GM19372 (cell line): ENCODE measurements around the gene PRKX.
"Not testable (repeated sequence)": the region's sequence is repeated elsewhere in the genome, so short reads cannot be mapped to it uniquely, and the experiment has no call there.

Experiments
- ATAC-seq: cut with Tn5 transposase; IDR thresholded peaks from one replicate; pipeline ENCODE4 v1.9.1; 2021; ENCODE audit warnings: mild to moderate bottlenecking, low read depth, moderate library complexity; ENCODE audit not compliant: unreplicated experiment

The PRKX gene

DNA sequence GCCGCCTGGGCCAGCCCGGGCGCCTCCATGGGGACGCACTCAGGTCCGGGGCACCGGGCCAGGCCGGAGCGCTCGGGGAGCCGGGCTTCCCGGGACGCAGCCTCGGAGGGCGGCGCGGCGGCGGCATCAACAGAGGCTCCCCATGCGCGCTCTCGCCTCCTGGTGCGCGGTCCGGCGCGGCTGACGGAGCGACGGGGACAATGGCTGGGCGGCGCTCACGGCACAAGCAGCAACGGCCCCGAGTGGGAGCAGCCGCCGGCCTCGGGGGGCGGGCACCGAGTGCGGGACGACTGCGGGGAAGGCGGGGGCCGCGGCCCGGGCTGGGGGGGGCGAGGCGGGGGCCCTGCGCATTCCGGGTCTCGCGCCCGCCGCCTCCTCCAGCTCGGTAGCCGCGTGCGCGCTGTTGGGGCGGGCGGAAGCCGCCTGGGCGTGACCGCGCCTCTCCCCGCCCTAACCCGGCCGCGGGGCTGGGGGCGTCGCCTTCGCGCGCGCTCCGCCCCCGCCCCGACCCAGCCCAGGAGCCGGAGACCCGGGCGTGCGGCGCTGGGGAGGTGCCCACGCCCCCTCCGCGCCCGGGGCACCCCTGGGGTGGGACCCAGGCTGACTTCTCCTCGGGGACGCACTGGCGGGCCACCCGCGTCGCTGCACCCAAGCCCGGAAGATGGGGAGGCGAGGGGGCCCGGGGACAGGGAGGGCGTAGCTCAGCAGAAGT, at the start of gene PRKX:
Gene PRKX, minus strand, starts transcription at position 425 of the 712 bp plus-strand sequence. Its CDS starts 396 bp downstream, at position 29.
- ATAC-seq, result peak; percentile 64

DNA sequence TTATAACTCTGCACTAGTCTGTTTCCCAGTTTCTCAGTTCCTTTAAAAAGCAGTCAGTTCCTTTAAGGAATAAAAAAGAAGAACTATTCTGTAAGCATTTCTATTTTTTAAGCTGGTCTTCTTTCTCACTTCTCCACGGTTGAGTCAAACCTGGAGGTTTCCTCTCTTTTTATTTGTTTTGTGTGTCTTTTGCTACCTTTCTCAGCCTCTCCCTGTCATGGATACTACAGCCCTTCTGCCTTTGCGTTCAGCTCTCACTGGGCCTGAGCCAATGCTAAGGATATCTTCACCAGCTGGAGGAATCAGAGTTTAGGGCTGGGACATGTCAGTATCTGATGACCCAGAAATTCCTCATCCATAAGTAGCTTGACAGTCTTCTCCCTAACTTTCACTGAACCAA, 49.7 kb upstream of the PRKX start:
- ATAC-seq, result no peak

DNA sequence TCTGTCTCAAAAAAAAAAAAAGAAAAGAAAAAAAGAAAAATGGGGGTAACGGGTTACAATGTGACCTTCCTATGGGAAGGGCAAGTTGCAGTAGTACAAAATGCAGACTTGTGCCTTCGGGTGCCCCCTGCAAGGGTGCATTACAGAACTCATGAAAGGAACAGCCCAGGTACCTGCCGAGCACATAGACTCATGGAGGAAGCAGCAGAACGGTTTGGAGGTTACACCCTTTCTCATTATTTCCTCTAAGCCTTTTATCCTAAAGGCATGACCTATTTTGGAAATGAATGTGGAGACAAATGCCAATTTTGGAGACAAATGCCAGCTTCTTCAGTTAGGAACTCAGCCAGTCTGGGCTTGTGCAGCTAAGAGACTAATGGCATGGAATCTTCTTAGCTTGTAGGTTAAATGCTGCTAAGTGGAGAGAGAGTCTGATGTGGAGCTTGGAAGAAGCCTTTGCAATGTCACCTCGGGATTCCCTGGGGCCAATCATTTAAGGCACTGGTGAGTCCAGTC, 44.1 kb upstream of the PRKX start:
- no peak for ATAC-seq

DNA sequence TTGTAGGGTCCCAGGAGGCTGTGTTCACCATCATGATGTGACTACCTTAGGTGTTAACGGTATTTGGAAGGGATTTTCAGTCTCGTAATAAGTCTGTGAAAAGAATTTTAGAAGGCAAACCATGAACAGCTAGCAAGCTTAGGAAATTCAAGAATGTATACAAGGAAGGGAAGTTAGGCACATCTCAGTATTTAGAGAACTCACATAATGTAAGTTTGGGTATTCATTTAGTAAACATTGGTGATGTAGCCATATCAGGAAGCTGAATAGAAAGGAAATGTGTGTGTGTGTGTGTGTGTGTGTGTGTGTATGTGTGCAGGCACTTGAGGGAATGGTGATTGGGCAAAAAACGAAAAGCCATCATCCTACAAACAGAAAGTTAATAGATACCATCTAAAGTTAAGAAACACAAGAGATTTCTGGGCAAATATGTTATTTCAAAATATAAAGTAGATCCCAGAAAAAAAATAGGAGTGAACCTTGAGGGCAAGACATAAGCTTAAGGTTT, 34.7 kb upstream of the PRKX start:
- no peak for ATAC-seq

DNA sequence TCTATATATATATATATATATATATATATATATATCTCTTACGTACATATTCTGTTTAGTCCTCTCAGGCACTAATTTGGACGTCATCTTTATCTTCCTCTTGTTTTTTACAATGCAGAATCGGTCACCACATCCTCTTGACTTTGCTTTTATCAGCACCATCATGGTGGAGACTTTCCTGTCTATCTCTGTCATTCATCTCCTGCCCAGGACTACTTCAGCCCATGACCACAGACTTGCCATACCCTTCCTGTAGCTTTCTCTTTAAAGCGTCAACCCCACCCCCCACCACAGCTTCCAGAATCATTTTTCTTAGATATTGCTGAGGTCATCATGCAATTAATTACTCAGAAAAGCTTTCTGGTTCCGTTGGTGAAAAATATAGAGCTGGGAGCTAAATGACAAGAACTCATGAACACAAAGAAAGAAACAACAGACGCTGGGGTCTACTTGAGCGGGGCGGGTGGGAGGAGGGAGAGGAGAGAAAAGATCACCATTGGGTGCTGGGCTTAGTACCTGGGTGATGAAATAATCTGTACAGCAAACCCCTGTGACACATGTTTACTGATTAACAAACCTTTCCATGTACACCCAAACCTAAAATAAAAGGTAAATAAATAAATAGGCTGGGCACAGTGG, 30.5 kb upstream of the PRKX start:
- ATAC-seq, result no peak

DNA sequence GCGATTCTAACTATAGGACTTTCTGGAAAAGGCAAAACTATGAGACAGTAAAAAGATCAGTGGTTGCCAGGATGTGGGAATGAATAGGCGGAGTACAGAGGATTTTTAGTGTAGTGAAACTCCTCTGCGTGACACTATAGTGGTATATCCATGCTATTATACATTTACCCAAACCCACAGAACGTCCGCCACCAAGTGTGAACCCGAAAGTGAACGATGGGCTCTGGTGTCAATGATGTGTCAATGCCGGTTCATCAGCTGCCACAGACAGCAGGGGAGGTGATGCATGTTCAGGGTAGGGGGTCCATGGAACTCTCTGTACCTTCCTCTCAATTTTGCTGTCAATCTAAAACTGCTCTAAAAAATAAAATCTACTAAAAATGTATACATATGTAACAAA, 27.5 kb upstream of the PRKX start:
- not testable (repeated sequence) for ATAC-seq

DNA sequence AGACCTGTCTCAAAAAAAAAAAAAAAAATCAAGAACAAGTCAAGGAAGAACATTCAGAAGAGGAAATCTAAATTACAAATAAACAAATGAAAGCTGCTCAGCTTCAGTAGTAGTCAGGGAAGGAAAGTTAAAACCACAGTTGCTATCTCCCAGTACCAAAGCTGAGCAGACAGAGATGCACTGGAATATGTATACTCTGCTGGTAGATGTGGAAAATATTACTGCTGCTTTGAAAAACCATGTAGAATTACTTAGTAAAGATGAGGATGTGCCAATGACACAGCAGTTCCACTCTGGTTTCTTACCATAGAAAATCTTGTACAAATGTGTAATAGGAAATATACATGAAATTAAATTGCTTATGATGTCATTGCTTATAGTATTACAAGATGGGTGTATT, 25.1 kb upstream of the PRKX start:
- ATAC-seq, result no peak

DNA sequence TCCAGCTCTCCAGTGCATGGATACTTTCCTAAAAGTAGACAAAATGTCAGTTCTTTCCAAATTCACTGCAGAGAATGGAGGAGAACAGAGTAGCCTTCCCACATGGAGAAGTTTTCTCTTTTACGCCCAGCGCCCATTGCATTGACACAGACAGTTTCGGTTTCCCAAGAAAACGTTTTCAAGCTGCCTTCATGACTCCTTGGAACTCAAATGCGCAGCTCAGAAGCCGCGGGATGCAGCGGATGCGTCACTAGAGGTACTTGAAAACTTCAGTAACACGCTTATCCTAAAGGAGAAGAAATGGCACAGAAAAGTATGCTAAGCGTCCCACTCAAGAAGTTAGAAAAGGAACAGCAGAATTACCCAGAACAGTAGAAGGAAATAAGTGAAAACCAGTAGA, 23.1 kb upstream of the PRKX start:
- not testable (repeated sequence) for ATAC-seq

DNA sequence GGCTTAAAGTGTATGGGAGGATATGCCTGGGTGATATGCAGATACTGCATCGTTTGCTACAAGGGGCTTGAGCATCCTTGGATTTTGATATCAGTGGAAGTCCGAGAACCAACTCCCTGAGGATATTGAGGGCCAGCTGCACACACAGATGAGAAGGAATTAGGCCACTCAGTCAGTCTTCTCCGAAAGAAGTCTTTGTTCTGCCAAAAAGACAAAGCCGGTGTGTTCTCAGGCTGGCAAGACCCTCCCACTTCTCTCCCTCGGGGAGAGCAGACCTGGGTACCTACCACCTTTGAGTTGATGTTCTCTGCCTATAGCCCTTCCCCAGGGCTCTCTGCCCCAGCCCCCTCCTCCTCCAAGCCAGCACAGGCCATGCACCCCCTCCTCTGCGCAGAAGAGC, 22.4 kb upstream of the PRKX start:
- ATAC-seq, result not testable (repeated sequence)

DNA sequence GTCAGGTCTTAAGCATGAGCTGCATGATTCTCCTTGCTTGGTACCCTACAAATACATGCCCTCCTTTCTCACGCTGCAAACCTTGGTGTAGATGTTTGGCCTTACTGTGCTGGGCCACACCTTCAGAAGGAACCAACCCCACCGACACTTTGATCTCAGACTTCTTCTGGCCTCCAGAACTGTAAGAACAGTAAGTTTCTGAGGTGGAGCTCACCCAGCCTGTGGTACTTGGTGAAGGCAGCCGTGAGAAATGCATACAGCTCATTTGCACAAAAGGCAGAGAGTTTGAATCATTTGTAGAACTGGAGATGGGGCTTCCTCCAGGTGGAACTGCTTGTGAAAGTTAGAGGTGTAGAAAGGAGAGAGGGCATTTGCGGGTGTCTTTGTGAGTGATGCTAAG, 21.0 kb upstream of the PRKX start:
- not testable (repeated sequence) for ATAC-seq

DNA sequence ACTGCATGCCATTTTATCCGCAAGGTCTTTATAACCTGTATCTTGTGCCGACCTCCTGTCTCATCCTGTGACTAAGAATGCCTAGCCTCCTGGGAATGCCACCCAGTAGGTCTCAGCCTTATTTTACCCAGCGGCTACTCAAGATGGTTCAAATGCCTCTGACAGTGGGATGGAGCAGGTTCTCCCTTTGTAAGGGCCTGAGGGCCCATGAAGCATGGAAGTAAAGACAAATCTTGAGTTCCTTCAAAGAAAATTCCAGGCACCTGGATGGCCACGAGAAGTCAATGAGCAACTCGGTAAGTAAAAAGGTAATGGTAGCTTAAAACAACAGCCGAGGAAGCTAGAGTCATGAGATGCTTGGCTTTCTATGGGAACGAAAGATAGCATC, 19.6 kb upstream of the PRKX start:
- no peak for ATAC-seq

DNA sequence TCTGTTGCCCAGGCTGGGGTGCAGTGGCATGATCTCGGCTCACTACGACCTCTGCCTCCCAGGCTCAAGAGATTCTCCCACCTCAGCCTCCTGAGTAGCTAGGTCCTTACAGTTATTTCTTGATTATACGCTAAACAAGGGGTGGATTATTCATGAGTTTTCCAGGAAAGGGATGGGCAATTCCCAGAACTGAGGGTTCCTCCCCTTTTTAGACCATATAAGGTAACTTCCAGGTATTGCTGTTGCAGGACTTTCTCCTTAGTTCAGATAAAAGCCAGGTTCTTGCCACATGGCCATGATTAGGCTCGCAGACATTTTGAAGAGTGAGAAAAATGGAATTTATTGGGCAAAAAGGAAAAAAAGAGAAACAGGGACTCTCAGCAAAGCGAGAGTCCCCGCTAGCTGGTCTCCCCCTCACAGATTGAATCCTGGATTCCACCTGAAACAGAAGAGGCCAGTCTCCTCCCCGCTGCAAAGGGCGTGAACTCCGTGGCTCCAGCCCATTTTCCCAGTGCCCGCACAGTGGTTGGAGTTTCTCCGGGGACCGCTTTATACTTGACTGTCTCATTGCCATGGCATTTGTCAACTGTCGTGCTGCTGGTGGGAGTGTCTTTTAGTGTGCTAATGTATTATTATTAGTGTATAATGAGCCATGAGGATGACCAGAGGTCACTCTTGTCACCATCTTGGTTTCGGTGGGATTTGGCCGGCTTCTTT, 19.0 kb upstream of the PRKX start:
- not testable (repeated sequence) for ATAC-seq

DNA sequence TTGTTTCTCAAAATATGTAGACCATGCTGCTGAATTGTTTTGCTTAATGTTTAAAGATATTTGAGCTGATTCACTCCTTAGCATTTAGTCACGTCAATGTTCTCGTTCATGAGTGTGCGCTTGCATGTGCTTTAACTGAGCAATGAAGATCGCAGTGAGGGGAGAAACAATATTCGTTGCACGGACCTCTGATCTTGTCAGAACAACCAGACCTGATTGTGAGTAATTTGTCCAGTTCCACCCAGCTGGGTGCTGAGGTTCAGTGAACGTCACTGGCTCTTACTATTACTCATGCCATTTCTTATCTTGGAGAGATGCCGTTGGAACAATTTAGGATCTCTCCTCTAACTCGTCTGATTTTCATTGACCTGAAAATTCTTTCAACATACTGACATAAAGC, 15.0 kb upstream of the PRKX start:
- no peak for ATAC-seq

DNA sequence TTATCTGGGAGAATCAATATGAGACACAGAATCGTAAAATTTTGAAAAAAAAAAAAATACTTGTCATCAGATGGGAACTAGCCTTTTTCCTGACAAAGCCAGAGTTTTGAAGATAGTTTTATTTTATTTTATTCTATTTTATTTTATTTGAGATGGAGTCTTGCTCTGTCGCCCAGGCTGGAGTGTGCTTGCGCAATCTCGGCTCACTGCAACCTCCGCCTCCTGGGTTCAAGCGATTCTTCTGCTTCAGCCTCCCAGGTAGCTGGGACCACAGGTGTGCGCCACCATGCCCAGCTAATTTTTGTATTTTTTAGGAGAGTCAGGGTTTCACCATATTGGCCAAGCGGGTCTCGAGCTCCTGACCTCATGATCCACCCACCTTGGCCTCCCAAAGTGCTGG, 10.0 kb upstream of the PRKX start:
- ATAC-seq, result not testable (repeated sequence)

DNA sequence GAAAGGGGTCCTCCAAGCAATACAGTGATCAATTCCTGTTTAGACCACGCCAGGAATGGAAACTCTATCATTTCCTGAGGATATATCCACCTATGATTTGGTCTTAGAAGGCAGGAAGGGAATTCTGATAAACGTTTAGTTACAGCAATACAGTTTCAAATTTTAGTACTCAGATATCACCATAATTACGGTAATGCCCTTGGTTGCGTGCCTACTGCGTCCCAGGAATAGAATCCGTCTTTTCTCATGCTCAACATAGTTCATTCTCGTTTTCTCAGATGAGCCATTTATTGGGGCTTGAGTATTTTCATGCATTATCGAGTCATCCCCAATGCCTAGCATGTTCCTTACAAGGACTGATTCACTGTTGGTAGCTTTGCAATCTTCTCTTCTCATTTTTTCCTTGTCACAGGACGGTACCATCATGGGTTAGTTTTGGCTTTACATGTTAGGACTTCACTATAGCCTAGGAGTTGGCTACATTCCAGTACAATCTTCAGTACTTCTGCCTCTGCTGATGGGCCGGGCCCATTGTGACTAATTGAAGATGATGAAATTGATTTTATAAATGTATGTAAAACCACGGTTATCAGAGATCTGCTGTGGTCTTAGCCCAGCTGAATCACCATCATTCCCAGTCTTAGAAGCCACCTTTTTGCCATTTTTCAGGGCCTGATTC, 4.4 kb upstream of the PRKX start:
- no peak for ATAC-seq

DNA sequence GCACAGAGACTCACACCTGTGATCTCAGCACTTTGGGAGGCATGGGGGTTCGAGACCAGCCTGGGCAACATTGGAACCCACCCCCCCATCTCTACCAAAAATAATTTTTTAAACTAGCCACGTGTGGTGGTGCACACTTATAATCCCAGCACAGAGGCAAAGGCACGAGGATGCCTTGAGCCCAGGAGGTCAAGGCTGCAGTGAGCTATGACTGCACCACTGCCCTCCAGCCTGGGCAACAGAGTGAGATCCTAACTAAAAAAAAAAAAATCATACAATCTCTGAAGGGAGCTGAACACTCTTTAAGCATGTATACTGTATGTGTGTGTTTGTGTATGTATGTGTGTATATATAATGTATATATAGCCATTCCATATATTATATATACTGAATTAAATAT, 2.5 kb upstream of the PRKX start:
- ATAC-seq, result no peak

DNA sequence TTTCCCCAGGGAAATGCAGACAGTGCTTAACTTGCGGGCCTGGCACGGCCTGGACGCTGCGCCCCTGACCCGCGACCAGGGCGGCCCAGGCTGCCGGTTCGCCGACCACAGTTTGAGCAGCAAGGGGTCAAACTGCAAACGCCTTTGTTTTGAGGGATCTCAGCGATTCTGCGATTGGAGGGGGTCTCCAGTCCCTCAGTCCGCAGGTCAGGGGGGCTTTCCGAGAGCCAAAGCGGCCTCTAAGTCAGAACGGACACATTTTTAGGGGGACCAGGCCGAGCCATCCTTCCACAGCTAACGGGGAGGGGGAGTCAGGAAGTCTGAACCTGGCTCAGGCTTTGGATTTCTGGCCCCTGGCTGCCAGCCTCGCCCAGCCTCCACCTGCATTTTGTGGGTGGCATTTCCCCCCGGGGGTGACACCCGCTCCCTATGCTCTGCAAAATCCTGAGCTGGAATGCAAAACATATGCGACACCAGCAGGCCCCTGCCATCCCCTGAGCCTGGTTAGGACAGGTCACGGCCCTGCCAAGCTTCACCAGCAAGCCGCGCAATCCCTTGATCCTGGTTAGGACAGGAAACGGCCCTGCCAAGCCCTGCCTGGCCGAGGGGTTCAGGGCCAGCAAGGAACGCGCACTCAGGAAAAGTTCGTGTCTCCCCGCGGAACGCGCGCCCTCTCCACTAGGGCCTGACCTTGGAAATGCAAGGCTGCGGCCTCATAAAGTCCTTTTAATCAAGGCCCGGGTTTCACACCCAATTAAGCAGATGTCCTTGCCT, 1.4 kb upstream of the PRKX start:
- not testable (repeated sequence) for ATAC-seq

DNA sequence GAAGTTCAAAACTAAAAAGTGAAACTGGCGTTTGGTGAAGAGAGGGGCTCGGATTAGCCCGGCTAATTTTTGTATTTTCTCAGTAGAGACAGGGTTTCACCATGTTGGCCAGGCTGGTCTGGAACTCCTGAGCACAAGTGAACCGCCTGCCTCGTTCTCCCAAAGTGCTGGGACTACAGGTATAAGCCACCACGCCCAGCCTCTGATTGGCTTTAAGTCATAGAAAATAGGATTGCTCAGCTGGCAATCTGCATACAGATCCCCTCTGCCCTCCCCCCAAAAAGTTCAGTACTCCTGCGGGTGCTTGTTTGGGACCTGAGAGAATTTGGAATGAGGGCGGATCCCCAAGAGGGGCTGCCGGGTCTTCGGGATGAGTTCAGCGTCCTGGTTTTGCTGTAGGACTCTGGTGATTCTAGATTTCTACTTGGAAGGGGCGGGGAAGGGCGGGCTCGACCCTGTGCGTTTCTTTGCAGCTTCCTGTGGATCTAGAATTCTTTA, 537 bp upstream of the PRKX start:
- no peak for ATAC-seq

DNA sequence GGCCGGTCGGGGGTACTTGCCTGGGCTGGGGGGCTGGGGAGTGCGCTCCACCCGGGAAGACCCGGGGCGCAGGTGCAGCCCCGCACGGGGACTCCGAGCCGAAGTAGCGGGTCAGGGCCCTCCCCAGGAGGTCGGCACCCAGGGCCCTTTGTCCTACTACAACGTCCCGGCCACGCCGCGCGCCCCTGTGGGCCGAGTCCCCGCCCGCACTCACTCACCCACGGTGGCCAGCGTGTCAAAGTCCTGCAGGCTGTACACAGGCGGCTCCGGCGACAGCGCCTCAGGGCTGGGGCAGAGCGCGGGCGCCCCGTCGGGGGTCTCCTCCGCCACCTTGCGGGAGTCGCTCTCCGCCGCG, 602 bp downstream of the PRKX start:
- ATAC-seq, result peak; percentile 20
